ENCODE data around the gene FCRL5.

FCRL5 gene

DNA sequence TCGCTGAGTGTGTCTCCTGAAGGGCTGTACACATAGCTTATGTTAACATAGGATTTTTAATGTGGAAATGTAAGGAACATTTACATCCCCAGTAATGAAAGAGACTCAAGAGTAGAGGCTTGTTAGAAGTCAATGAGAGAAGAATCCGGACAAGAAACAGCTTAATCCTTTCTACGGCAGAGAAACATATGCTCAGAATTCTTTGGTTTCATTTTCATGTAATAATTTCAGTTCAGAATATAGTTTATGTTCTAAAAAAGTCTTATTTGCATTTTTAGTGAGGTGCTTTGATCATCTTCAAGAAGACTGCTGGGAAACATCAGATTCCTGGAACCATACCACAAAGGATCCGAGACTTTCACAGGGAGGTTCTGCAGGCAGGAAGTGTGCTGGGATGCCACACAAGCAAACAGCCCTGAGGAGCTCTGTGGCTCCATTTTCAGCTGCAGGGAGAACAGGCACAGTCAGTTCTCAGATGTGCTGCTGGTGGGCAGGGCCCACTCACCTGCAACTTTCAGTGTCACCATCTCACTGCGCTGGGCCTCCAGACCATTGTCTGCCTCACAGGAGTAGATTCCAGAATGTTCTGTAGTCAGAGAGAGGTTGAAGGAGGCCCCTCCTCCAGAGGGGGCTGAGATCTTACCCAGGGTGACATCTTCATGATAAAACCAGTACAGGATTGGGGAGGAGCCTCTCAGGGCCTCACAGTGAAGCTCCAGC lies 28.4 kb downstream of the FCRL5 start:
- DNase-seq, result no peak

GRCh38 chr1:157521056-157521455 lies 31.3 kb downstream of the FCRL5 start:
- DNase-seq, result no peak

DNA sequence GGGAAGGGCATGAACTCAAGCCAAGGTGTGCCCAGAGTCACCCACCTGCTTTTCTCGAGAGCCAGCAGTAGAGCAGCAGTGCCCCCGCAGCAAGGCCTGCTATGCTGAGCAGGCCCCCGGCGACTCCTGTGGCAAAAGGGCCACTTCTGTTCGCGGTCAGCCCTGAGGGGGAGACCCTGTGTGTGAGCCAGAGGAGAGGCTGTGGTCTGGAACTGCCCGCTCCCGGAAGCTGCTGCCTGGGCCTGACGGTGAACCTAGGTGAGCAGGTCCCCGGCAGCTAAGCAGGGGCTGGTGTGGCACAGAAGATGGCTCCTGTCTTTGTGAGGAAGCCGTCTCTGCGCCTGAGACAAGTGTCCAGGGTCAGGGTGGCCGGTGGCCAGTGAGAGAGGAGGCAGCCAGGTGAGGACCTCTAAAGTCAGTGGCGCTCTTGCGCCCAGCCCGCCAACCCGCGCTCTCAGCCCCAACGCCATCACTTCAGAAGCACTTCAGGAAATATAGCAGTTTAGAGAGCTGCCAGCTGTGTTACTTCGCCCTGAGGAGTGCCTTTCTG lies 31.9 kb downstream of the FCRL5 start:
- no peak for DNase-seq

GRCh38 chr1:157519451-157519850 lies 32.9 kb downstream of the FCRL5 start:
- no peak for DNase-seq

- no peak for DNase-seq
Observed at GRCh38 chr1:157517016-157517415, 35.3 kb downstream of the FCRL5 start.

DNA sequence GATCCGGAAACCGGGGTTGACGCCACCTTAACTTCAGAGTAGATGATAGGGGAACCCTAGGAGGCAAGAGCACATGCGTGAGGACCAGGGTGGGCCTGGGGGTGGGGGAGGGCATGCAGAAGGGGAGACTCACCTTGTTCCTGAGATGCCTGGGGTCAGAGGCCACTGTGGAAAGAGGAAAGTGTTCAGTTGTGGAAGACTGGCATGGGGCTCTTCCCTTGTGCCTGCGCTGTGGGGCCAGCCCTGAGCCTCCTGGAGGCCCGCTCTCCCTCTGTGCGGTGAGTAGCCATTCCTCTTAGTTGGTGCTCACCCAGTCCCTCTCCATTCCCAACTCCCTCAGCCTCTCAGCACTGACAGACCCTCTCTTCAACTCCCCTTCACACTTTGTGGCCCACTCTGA lies 36.6 kb downstream of the FCRL5 start:
- no peak for DNase-seq

GRCh38 chr1:157515141-157515540 lies 37.2 kb downstream of the FCRL5 start:
- no peak for DNase-seq

- no peak for DNase-seq
Observed at GRCh38 chr1:157512036-157512969, 40.0 kb downstream of the FCRL5 start.

GRCh38 chr1:157509546-157510232 lies 42.6 kb downstream of the FCRL5 start:
- no peak for DNase-seq

DNA sequence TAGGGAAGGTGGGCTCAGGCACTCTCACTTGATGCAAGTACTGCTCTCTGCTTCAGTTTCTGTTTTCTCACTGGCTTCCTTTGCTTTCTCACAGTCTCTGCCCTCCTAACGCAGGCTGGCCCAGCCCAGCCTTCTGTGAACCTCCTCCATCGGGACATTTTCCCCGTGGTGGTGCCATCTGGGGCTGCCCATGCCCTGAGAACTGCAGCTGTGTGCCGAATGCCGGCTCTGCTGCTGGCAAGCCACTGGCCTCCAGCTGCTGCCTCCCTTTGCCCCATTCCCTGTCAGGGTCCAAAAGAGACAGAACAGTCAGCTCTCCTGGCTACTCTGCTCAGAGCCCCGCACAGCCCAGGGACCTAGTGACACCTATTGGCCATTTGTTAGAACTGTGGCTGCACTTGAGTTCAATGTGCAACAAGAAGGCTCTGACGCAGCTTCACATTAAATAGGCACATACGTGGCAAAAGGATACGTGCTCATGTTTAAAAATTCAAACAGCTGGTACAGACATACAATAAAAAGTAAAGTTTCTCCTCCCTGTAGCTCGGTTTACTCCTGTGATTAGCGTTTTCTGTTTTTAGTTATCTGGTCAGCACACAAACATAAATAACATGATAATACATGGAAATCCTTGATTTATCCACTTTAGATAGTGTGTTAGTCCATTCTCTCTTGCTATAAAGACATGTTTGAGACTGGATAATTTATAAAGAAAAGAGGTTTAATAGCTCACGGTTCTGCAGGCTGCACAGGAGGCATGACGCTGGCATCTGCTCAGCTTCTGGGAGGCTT lies 46.6 kb downstream of the FCRL5 start:
- no peak for DNase-seq

GRCh38 chr1:157504646-157505045 lies 47.7 kb downstream of the FCRL5 start:
- DNase-seq, result no peak

DNA sequence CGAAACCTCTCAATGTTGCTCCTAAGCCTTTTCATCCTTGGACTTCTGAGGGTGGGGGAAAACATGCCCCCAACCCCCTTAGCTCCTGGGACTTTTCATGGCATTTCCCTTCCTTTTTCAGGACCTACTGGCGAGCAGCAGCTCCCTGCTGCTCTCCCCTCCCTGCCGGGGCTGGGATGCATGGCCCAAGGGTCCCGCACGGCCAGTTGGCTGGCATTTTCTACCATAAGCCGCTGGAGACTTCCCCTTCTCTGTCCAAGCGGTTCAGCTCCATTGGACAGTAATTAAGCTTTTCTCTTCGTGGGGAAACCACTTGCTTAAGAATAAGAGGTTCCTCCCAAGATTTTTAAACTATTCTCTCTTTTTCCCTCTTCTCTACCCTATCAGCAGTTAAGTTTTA lies 52.8 kb downstream of the FCRL5 start:
- no peak for DNase-seq

DNA sequence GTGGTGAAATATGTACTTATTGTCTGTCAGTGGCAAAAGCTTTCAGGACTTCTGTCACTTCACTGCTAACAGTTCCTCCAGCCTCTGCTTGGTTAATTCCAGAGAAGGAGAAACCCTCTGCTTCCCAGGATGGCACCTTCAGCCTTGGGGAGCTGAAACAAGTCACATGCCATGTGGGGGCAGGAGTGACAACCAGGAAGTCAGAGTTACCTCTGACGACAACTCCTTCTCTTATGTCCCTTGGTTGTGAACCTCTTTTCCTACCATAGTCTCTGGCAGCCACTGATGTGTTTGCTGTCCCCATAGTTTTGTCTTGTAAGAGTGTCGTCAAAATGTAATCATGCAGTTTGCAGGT lies 53.6 kb downstream of the FCRL5 start:
- no peak for DNase-seq

GRCh38 chr1:157497987-157498735 lies 54.2 kb downstream of the FCRL5 start:
- DNase-seq, result no peak

- DNase-seq, result no peak
Observed at GRCh38 chr1:157497284-157497683, 55.0 kb downstream of the FCRL5 start.

- no peak for DNase-seq
Observed at GRCh38 chr1:157496121-157496526, 56.2 kb downstream of the FCRL5 start.

- DNase-seq, result no peak
Observed at GRCh38 chr1:157495285-157495684, 57.0 kb downstream of the FCRL5 start.

- no peak for DNase-seq
Observed at GRCh38 chr1:157494093-157494492, 58.2 kb downstream of the FCRL5 start.

DNA sequence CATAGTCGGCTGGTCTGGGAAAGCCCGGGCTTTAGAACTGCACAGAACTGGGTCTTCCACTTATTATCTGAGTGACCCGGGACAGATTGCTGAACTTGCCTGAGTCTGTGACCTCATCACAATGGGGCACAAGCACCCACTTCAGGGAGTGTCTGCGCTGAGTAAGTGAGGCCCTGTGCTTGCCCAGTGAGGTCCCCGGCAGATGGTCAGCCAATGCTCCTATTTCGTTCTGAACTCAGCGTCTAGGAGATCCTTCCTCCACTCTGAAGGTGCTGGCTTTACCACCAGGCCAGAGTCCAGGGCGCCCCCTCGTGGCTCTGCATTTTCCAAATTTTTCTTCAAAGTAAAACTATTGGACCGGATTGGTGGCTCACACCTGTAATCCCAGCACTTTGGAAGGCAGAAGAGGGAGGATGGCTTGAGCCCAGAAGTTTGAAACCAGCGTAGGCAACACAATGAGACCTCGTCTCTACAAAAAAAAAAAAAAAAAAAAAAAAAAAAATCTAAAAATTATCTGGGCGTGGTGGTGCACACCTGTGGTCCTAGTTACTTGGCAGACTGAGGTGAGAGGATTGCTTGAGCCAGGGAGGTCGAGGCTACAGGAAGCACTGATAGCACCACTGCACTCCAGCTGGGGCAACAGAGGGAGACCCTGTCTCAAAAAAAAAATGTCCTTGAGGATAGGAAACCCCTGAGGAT lies 61.7 kb downstream of the FCRL5 start:
- DNase-seq, result peak; percentile 77

DNA sequence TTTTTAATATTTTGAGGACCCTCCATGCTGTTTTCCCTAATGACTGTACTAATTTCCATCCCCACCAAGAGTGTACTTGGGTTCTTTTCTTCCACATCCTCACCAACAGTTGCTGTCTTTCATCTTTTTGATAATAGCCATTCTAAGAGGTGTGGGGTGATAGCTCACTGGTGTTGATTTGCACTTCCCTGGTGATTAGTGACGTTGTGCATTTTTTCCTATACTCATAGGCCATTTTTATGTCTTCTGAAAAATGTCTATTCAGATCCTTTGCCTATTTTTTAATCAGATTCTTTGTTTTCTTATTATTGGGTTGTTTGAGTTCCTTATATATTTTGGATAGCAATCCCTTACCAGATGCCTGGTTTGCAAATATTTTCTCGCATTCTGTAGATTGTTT lies 64.2 kb downstream of the FCRL5 start:
- DNase-seq, result no peak

DNA sequence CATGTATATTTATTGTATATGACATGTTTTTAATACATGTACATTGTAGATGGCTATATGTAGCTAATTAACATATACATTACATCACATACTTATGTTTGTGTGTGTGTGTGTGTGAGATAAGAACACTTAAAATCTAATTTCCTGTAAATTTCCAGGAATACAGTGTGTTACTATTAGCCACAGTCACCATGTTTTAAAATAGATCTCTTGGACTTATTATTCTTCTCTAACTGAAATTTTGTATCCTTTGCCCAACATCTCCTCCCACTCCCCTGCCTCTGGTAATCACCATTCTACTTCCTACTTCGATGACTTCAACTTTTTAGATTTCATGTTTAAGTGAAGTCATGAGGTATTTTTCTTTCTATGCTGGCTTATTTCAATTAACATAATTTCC lies 64.8 kb downstream of the FCRL5 start:
- DNase-seq, result no peak
